ENCODE results near the gene BCL6.
A peak's percentile ranks its signal among the peaks of the same experiment; 100 is the strongest.

Gene BCL6

DNA sequence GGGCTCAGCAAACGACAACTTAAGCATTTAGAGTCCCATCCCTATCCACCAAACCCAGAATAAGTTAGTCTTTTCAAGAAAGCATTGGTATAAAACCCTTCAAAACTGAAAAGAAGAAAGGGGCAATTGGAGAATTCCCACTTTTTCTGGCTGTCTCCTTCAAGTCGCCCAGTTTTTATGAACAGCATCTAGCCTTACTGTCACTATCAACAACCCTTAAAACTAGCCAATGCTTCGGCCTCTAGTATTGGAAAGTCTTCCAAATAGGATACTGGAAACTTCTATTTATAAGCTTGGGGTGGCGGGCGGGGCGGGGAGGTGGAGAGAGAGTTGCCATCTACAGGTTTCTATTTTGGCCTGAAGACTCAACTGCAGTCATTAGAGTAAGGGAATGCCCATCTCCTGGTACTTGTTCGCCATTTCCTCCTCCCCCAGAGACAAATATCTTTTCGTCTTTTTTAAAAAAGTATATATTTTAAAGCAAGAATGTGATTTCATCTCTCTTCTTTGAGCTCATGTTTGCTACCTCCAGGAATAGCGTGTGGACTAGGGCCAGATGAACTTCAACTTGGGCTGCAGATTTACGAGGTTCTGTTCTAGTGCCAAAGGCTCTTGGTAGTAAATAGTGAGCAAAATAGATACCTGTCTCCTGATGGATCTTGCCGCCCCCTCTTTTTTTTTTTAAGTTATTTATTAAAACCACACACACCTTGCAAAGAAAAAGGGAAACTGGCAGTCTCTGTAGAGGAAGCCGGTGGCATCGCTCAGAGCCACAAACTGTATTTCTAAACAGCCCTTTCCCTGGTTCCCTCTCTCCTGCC, 2.7 kb downstream of the BCL6 start:
- Histone ChIP-seq H3K27ac (peak overlapping the region; percentile 98), H3K9ac (ENCODE audit: insufficient read length) (peak overlapping the region; percentile 97), H3K36me3 (ENCODE audit: insufficient read depth, low read length) (peaks cover 22% of the 10 kb centered on the region), H3K9me3 (ENCODE audit: low read depth, low read length) (no peaks in the 10 kb centered on the region), H3K4me3 (peak overlapping the region; percentile 87)
- TF ChIP-seq POLR2AphosphoS5 (IDR thresholded peaks at IDR 0.05; ENCODE audit: borderline replicate concordance, low read depth, low read length) = no peak
- no peak for TF ChIP-seq FOXP2 (optimal IDR thresholded peaks at IDR 0.05; ENCODE audit: control extremely low read depth, extremely low read length, insufficient read depth)
- TF ChIP-seq EZH2 (IDR thresholded peaks at IDR 0.05) = no peak
- no peak for DNase-seq (ENCODE audit: low read depth, low spot score)

GRCh38 chr3:187741403-187742350, 3.6 kb downstream of the BCL6 start:
- no peak for DNase-seq (ENCODE audit: low read depth, low spot score)
- H3K27ac ChIP-seq = peak overlapping the region; percentile 98
- H3K4me3 ChIP-seq = peak overlapping the region; percentile 87
- peak overlapping the region; percentile 97 for H3K9ac ChIP-seq (ENCODE audit: insufficient read length)
- TF ChIP-seq FOXP2 (optimal IDR thresholded peaks at IDR 0.05; ENCODE audit: control extremely low read depth, extremely low read length, insufficient read depth) (no peak), POLR2AphosphoS5 (IDR thresholded peaks at IDR 0.05; ENCODE audit: borderline replicate concordance, low read depth, low read length) (no peak; the same call in 1 of the 2 replicates), EZH2 (IDR thresholded peaks at IDR 0.05) (no peak)
- peaks cover 28% of the 10 kb centered on the region for H3K36me3 ChIP-seq (ENCODE audit: insufficient read depth, low read length)
- no peaks in the 10 kb centered on the region for H3K9me3 ChIP-seq (ENCODE audit: low read depth, low read length)

- Histone ChIP-seq H3K36me3 (ENCODE audit: insufficient read depth, low read length) (peaks cover 38% of the 10 kb centered on the region), H3K4me3 (peak overlapping the region; percentile 87), H3K27ac (peak overlapping the region; percentile 98), H3K9ac (ENCODE audit: insufficient read length) (peak overlapping the region; percentile 97), H3K9me3 (ENCODE audit: low read depth, low read length) (no peaks in the 10 kb centered on the region)
- no peak for TF ChIP-seq FOXP2 (optimal IDR thresholded peaks at IDR 0.05; ENCODE audit: control extremely low read depth, extremely low read length, insufficient read depth)
- peak; percentile 31; the same call in 1 of the 2 replicates for TF ChIP-seq POLR2AphosphoS5 (IDR thresholded peaks at IDR 0.05; ENCODE audit: borderline replicate concordance, low read depth, low read length)
- TF ChIP-seq EZH2 (IDR thresholded peaks at IDR 0.05) = no peak
- no peak for DNase-seq (ENCODE audit: low read depth, low spot score)
Measured at GRCh38 chr3:187740421-187741399, 4.6 kb downstream of the BCL6 start.

DNA sequence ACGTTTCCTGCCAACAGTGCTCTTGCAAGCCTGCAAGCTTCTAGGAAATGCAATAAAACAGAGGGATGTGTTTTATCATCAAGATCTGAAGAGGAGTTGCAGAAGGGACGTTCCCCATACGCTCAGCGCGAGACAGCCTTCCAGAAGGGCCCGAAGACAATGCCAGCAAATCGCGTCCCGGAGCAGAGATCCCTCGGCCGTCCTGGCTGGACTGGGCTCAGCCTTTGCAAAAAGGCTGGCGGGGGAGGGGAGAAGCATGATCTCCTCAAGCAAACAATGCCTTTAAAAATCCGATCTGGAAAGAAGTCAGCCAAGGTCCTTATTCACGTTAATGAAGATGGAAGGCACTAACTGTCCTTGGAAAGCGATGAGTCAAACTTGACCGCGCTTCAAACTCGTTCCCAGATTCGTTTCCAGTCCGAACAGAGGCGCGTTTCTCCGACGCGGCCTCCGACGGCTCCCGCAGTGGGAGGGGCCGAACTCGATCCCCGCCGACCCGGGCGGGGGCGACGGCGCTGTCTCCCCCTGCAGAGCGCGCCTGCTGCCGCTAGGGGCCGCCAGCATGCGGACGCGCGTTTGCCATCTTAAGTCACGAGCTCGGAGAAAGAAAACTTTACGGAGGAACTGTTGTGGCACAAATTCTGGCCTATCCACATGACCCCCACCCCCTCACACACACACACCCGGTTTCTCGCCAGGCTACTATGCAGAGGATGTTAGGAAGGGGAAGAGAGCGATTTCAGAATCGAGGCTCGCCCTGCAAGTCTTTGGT, 5.5 kb downstream of the BCL6 start:
- H3K36me3 ChIP-seq (ENCODE audit: insufficient read depth, low read length) = peaks cover 47% of the 10 kb centered on the region
- DNase-seq (ENCODE audit: low read depth, low spot score) = no peak

DNA sequence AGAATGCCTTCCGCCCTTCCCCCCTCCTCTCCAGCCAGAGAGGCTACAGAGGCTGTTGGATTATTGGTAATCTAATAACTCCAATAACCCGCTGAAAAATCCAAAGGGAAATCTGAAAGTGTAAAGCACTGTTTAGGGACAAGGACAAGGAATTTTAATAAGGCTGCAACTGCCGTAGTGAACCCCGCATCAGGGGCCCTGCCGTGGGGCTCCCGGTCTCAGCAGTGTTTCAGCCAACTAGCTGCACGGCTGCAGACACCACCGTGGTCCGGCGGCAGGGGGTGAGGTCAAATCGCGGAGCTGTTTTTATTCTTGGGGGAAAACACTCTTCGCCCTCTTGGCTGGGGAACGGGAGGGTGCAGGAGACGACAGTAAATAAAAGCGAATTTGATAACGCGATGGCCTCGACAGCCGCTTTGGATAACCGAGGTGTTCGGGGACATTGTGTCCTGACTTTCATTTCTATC, 6.1 kb downstream of the BCL6 start:
- Histone ChIP-seq H3K9ac (ENCODE audit: insufficient read length) (peak overlapping the region; percentile 97), H3K9me3 (ENCODE audit: low read depth, low read length) (no peaks in the 10 kb centered on the region), H3K36me3 (ENCODE audit: insufficient read depth, low read length) (peaks cover 53% of the 10 kb centered on the region), H3K27ac (peak overlapping the region; percentile 60; the same call in 1 of the 2 replicates), H3K4me3 (peak overlapping the region; percentile 87)
- TF ChIP-seq POLR2AphosphoS5 (IDR thresholded peaks at IDR 0.05; ENCODE audit: borderline replicate concordance, low read depth, low read length) (no peak), FOXP2 (optimal IDR thresholded peaks at IDR 0.05; ENCODE audit: control extremely low read depth, extremely low read length, insufficient read depth) (no peak), EZH2 (IDR thresholded peaks at IDR 0.05) (no peak)
- DNase-seq (ENCODE audit: low read depth, low spot score) = no peak

More for the DNA sequence above, 5.5 kb downstream of the BCL6 start:
- peak overlapping the region; percentile 97 for H3K9ac ChIP-seq (ENCODE audit: insufficient read length)
- TF ChIP-seq POLR2AphosphoS5 (IDR thresholded peaks at IDR 0.05; ENCODE audit: borderline replicate concordance, low read depth, low read length) = no peak; the same call in 1 of the 2 replicates
- no peak for TF ChIP-seq EZH2 (IDR thresholded peaks at IDR 0.05)
- no peak for TF ChIP-seq FOXP2 (optimal IDR thresholded peaks at IDR 0.05; ENCODE audit: control extremely low read depth, extremely low read length, insufficient read depth)
- H3K27ac ChIP-seq = peak overlapping the region; percentile 87
- peak overlapping the region; percentile 87 for H3K4me3 ChIP-seq
- H3K9me3 ChIP-seq (ENCODE audit: low read depth, low read length) = no peaks in the 10 kb centered on the region

- Histone ChIP-seq H3K36me3 (ENCODE audit: insufficient read depth, low read length) (peaks cover 60% of the 10 kb centered on the region), H3K27ac (peak overlapping the region; percentile 60; the same call in 1 of the 2 replicates), H3K4me3 (peak overlapping the region; percentile 87), H3K9me3 (ENCODE audit: low read depth, low read length) (no peaks in the 10 kb centered on the region), H3K9ac (ENCODE audit: insufficient read length) (peak overlapping the region; percentile 97)
- no peak for DNase-seq (ENCODE audit: low read depth, low spot score)
- no peak for TF ChIP-seq FOXP2 (optimal IDR thresholded peaks at IDR 0.05; ENCODE audit: control extremely low read depth, extremely low read length, insufficient read depth)
- TF ChIP-seq EZH2 (IDR thresholded peaks at IDR 0.05) = no peak
- TF ChIP-seq POLR2AphosphoS5 (IDR thresholded peaks at IDR 0.05; ENCODE audit: borderline replicate concordance, low read depth, low read length) = no peak
Measured at GRCh38 chr3:187738331-187739093, 6.8 kb downstream of the BCL6 start.

All from SK-N-MC (cell line).